RWPE2 (cell line): ENCODE measurements around the gene NKD2.

Source experiments
- ATAC-seq: fragments of 200-7000 bp; cut with Tn5 transposase; 3 replicates; pipeline ENCODE4 v1.9.1; 2021; ENCODE audit warnings: low read depth
- DNase-seq: peaks from one replicate; pipeline ENCODE4 v3.0.0-alpha.2; 2020; ENCODE audit warnings: low spot score
- H3K27ac ChIP-seq: fragments of 450-650 bp; 2 replicates; pipeline ENCODE4 v1.5.1; 2017; ENCODE audit warnings: mild to moderate bottlenecking; ENCODE audit not compliant: poor library complexity, severe bottlenecking
- H3K27me3 ChIP-seq: fragments of 250-450 bp; sonication (Bioruptor Pico); 2 replicates; pipeline ENCODE4 v1.5.1; 2021; ENCODE audit warnings: mild to moderate bottlenecking, moderate library complexity; ENCODE audit not compliant: insufficient read depth, poor library complexity, severe bottlenecking
- H3K36me3 ChIP-seq: fragments of 250-450 bp; sonication (Bioruptor Pico); 2 replicates; pipeline ENCODE4 v1.5.1; 2020; ENCODE audit warnings: low read depth, mild to moderate bottlenecking, moderate library complexity
- H3K4me1 ChIP-seq: fragments of 250-450 bp; sonication (Bioruptor Pico); 2 replicates; pipeline ENCODE4 v1.5.1; 2021; ENCODE audit warnings: mild to moderate bottlenecking, moderate library complexity; ENCODE audit not compliant: insufficient read depth, poor library complexity, severe bottlenecking
- H3K4me3 ChIP-seq: fragments of 250-450 bp; sonication (Bioruptor Pico); 2 replicates; pipeline ENCODE4 v1.5.1; 2021; ENCODE audit warnings: mild to moderate bottlenecking, moderate library complexity; ENCODE audit not compliant: severe bottlenecking
- H3K9me3 ChIP-seq: fragments of 250-450 bp; sonication (Bioruptor Pico); 2 replicates; pipeline ENCODE4 v1.5.1; 2021; ENCODE audit warnings: mild to moderate bottlenecking, moderate library complexity; ENCODE audit not compliant: severe bottlenecking
- TF ChIP-seq, protein P1 (sequence below): fragments of 450-650 bp; IDR thresholded peaks from one replicate; pipeline ENCODE4 v1.5.1; 2017; ENCODE audit warnings: mild to moderate bottlenecking, moderate library complexity; ENCODE audit not compliant: poor library complexity, severe bottlenecking

The NKD2 gene

DNA sequence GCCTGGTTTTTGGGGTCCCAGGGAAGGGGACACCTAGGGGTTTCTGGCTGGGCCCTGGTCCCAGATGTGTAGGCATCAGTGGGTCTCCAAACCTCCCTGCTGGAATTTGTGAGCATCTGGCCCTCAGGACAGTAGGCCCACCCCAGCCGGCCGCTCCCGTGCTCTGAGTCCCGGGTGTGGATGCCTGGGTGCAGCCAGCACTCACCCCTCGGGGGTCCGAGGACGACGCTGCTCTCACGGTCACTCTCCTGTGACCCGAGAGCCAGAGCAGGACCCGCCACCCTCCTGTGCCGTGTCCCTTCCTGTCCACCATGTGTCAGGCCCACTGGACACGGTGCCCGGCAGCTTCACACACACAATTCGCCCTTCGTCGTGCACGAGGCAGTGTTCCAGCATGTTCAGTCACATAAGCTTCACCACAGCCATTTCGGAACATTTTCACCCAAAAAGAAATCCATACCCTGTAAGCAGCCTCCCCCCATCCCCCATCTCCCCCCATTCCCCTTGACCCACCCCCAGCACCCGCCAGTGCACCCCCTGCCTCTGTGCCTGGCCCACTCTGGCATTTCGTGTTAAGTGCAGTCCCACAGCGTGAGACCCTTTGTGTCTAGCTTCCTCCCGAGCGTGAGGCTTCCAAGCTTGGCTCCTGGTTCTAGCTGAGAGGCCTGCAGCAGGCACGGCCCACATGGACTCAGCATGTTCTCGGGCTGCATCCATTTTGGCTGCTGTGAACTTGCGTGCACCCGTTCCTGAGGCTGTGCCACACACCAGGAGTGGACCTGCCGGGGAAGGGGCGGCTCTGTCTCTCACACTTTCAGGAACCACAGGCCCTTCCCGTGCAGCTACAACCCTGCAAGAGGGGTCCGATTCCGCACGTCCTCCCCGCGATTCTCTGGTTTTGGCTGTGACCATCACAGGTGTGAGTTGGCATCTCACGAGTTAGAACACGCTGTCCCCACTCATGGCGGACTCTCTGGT is 40.5 kb downstream of the NKD2 start:
- TF ChIP-seq, protein P1, sequence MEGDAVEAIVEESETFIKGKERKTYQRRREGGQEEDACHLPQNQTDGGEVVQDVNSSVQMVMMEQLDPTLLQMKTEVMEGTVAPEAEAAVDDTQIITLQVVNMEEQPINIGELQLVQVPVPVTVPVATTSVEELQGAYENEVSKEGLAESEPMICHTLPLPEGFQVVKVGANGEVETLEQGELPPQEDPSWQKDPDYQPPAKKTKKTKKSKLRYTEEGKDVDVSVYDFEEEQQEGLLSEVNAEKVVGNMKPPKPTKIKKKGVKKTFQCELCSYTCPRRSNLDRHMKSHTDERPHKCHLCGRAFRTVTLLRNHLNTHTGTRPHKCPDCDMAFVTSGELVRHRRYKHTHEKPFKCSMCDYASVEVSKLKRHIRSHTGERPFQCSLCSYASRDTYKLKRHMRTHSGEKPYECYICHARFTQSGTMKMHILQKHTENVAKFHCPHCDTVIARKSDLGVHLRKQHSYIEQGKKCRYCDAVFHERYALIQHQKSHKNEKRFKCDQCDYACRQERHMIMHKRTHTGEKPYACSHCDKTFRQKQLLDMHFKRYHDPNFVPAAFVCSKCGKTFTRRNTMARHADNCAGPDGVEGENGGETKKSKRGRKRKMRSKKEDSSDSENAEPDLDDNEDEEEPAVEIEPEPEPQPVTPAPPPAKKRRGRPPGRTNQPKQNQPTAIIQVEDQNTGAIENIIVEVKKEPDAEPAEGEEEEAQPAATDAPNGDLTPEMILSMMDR, result no peak
- Histone ChIP-seq H3K27me3 (no peaks in the 10 kb centered on the region), H3K27ac (no peak overlapping the region), H3K4me1 (no peaks in the 10 kb centered on the region), H3K36me3 (no peaks in the 10 kb centered on the region), H3K4me3 (no peak overlapping the region), H3K9me3 (no peaks in the 10 kb centered on the region)
- DNase-seq, result no peak
- ATAC-seq, result peak; percentile 19; the same call in 2 of the 3 replicates

DNA sequence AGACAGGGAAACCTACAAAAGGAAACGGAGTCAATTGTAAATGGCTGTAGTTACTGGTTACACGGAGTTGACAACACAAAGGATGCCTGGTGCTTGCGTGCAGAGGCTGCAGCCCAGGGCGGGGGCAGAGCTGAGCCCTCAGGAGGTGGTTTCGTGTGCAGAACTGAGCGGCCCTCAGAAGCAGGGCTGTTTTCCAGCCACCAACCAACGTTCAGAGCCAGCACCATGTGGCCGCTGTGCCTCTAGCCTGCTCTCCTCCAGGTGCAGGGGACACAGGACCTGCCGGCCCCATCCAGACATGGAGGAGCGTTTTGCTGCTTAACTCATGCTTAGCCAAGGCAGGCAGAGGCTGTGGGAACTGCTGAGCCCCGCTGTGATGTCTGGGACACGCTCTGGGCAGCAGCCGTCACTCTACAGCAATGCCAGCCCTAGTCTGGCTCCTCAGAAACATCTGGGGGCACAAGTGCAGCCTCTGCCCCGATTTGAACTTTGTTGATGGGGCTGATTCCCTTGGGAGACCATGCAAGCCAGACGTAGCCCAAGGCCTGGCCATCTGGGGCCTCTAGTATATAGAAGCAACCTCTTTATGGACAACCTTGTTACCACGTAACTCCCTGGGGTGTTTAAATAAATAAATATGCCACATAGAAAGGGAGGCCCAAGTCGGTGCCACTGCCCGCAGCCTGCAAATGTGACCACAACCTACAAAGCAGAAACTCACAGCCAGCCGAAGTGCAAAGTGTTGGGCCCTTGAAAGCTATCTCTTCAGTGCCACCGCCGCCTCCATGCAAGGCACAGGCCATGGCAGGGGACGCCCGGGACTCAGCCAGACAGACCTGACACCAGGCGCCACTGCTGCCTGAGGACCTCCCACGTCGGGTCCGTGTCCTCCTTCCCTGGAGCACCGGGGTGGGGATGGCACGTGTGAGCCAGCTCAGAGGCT is 42.1 kb downstream of the NKD2 start:
- H3K27ac ChIP-seq, result no peak overlapping the region
- TF ChIP-seq, protein P1, result no peak

DNA sequence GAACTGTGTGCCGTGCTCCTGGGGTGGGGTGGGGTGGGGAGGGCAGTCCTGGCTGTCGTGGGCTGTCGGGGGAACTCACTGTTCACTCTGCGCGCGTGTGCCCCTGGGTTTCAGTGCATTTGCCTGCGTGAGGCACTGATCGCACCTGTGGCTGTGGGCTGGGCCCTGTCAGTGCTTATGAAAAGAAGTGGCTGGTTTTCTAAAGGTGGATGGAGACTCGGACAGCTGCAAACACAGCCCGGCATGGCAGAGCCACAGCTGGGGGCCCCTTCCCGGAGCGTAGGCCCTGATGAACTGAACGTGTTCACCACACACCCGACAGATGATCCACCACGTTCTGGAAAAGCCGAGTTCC is 42.7 kb downstream of the NKD2 start:
- DNase-seq (no peak), ATAC-seq (no peak)
- H3K36me3 ChIP-seq, result no peaks in the 10 kb centered on the region

More for the DNA sequence above, 42.1 kb downstream of the NKD2 start:
- Histone ChIP-seq H3K9me3 (no peaks in the 10 kb centered on the region), H3K27me3 (no peaks in the 10 kb centered on the region), H3K36me3 (no peaks in the 10 kb centered on the region), H3K4me1 (no peaks in the 10 kb centered on the region), H3K4me3 (no peak overlapping the region)
- DNase-seq, result no peak
- ATAC-seq, result no peak

DNA sequence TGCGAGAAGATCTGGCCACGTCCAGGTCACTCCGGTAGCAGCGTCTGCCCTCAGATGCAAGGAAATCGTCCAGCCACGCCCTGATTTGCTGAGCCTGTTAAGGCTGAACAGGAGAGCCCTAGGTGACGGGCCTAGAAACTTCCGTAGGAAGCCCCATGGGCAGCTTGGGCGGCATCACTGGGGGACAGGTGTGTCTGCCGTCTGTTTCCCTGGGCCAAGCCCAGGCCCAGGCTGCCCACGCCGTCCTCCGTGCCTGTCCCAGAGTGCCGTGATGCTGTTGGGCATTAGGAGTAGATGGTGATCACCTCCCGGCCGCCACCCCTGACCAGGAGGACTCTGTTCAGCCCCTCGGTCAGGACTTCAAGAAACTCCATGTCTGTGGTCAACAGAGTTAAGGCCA is 43.5 kb downstream of the NKD2 start:
- ATAC-seq (no peak), DNase-seq (no peak)
- no peak overlapping the region for H3K27ac ChIP-seq
- H3K27me3 ChIP-seq, result no peaks in the 10 kb centered on the region
- no peaks in the 10 kb centered on the region for H3K4me1 ChIP-seq
- no peaks in the 10 kb centered on the region for H3K36me3 ChIP-seq
- H3K4me3 ChIP-seq, result no peak overlapping the region
- TF ChIP-seq, protein P1, result no peak
- no peaks in the 10 kb centered on the region for H3K9me3 ChIP-seq

More for the DNA sequence above, 42.7 kb downstream of the NKD2 start:
- H3K4me1 ChIP-seq, result no peaks in the 10 kb centered on the region
- no peaks in the 10 kb centered on the region for H3K9me3 ChIP-seq
- TF ChIP-seq, protein P1, result no peak
- no peak overlapping the region for H3K4me3 ChIP-seq
- no peaks in the 10 kb centered on the region for H3K27me3 ChIP-seq
- no peak overlapping the region for H3K27ac ChIP-seq
